Subcutaneous adipose tissue (tissue), 4 donors: ENCODE measurements around the gene TMEM221. TPM values are rescaled to one million over a fixed set of nuclear protein-coding genes. Genes with fewer than 3 reads are reported as not detected.

Source experiments
- total RNA-seq, 4 donors: library from RNA; depleted of rRNA; stranded (reverse); fragments of >200 nt; gene quantifications; one replicate each; pipeline ENCODE4 v1.1.0, GENCODE V29; 2016
- TF ChIP-seq, protein P1 (sequence below): fragments of 450-650 bp; IDR thresholded peaks from one replicate; pipeline ENCODE4 v1.5.1; 2016; ENCODE audit warnings: low read depth, mild to moderate bottlenecking, control low read depth, antibody characterized with exemption, moderate library complexity

Gene TMEM221
- total RNA-seq, 4 donors from 2014 or later = 0.34 to 0.66 (median 0.49) TPM; not detected in 1

DNA sequence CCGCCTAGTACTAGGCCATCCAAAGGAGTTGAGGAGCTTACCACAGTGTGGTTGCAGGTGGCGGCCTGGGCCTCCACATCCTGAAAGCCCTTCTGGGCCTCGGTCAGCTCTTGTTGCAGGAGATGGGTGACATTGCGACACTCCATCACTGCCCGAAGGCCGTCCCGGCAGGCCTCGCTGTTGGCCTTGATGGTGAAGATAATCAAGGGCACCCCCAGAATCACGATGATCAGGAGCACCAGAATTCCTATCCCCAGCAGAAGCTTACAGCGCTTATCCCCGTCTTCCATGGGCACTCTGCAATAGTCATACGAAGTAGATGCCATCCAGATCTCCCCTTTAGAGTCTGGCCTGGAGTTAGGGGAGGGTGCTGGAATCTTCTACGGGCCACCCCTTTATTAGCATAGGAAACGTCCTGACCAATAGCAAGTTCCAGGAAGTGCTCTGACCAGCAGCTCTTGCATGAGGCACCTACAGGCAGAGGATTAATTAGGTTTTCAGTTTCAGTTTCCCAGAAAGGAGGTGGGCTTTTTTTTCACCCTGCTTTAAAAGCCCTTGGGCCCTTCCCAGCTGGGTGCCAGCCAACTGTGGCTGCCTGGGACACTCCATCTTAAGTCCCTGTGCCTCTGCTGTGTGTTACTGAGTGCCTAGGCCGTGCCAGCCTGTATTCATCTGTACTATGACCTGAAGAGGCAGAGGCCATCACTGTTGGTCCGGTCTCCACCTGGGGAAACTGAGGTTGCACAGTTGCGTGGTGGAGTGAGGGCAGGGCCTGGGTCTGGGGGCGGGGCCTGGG is 43.0 kb downstream of the TMEM221 start, which contains the start of gene BST2:
TSS of gene BST2 (minus strand) at position 381 of the 796 bp plus-strand sequence. CDS start at position 326, 55 bp downstream.
- TF ChIP-seq, protein P1, sequence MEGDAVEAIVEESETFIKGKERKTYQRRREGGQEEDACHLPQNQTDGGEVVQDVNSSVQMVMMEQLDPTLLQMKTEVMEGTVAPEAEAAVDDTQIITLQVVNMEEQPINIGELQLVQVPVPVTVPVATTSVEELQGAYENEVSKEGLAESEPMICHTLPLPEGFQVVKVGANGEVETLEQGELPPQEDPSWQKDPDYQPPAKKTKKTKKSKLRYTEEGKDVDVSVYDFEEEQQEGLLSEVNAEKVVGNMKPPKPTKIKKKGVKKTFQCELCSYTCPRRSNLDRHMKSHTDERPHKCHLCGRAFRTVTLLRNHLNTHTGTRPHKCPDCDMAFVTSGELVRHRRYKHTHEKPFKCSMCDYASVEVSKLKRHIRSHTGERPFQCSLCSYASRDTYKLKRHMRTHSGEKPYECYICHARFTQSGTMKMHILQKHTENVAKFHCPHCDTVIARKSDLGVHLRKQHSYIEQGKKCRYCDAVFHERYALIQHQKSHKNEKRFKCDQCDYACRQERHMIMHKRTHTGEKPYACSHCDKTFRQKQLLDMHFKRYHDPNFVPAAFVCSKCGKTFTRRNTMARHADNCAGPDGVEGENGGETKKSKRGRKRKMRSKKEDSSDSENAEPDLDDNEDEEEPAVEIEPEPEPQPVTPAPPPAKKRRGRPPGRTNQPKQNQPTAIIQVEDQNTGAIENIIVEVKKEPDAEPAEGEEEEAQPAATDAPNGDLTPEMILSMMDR = no peak

DNA sequence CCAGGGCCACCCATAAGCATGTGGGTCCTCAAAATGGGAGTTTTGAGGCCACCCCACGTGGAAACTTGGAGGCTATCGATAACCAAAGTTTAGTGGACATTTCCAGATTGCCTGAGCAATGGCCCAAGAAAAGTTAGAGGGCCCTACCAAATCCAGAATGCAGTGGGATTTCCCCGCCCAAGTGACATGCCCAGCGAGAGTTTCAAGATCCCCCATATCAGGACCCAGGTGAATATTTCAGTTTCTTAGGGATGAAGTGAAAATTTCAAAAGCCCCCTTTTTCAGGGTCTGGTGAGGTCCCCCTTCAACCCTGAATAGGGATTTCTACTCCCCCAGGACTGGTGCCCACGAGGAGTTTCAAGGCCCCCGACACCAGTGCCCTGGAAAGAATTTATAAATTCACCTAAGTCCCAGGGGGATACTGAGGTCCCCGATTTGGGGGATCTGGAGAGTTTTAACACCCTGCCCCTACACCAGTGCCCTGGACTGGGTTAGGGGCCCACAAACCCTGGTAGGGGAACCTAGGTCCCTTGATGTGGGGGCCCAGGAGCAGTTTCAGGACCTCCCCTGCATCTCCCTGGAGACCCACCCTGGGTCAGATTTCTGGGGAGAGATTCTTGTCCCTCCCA is 43.7 kb downstream of the TMEM221 start:
- TF ChIP-seq, protein P1 = no peak

DNA sequence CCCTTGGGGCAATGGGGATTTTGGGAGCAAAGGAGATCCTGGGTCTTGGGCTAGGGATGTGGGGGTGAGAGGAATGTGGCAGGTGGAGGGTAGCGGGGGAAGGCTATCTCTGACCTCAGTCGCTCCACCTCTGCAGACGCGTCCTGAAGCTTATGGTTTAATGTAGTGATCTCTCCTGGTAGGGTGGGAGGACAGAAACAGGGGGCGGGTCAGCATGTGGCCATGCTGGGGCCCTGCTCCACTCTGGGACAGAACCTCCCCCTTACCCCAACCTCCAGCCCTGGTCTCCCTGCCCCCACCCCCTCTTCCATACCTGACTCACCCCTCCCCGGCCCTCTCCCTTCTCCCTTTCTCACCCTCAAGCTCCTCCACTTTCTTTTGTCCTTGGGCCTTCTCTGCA is 44.5 kb downstream of the TMEM221 start:
- TF ChIP-seq, protein P1 = no peak

DNA sequence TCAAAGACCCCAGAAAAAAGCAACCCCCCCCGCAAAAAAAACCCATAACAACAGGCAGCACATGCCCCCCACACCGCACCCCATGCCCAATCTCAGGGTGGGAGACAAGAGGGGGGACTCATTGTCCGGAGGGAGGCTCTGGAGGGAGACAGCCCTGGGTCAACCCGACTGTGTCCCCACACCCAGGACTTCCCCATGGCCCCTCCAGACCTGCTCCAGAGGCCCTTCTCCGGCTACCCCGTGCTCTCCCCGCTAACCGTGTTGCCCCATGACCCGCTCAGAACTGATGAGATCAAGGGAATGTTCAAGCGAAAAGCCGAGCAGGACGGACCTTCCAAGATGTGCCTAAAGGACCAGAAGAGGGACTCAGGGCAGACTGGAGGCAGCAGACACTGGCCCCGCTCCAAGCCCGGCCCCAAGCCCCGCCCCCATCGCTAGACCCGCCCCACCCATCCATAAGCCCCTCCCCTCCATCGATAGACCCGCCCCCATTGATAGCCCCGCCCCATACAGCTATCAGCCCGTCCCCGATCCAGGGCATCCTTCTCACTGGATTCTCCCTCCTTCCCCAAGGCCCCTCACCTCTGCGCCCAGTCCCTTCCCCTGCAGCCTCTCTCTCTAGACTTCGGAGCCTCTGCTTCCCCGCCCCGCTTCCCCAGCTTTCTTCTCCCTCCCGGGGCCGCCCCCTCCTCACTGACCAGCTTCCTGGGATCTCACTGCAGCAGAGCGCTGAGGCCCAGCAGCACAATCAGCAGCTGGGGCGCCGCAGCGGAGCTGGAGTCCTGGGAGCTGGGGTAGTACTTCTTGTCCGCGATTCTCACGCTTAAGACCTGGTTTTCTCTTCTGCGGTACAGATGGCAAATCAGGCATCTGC is 45.2 kb downstream of the TMEM221 start:
- TF ChIP-seq, protein P1 = no peak

DNA sequence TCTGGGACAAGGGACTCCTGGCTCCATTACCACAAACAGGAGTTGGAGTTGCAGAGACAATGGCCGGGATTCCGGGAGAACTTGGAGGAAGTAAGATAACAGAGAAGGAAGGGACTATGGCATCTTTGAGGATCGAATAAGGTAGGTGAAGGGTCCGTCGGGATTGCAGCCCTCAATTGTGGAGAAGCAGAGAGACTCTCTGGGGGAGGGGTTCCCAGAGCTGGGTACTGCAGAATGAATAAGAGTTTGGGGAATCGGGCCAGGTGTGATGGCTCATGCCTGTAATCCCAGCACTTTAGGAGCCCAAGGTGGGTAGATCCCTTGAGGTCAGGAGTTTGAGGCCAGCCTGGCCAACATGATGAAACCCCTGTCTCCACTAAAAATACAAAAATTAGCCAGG is 46.8 kb downstream of the TMEM221 start:
- TF ChIP-seq, protein P1 = no peak

DNA sequence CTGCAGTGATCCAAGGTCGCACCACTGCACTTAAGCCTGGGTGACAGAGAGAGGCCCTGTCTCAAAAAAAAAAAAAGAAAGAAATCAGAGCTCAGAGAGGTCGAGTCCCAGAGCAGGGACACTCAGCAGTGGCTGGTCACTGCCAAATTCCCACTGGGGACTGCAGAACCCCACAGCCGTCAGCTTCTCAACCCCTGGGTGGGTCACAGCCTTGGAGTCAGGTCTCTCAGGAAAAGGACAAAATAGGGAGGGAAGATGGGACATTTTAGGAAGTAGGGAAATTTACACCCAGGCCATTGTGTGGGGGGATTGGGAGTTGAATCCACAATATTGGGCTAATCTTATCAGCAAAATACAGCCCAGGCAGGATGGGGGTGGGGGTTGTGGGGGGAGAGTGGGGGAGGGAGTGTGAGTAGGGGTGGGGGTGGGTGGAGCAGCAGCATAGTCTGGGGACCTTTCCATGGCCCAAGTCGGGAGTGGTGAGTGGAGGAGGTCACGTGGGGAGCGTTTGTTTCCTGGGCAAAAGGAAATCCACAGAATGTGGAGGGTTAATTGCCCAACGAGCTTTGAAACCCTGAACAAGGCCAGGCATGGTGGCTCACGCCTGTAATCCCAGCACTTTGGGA is 49.5 kb downstream of the TMEM221 start:
- TF ChIP-seq, protein P1 = no peak
